HG03045 (cell line): ENCODE measurements around the gene PABPN1L.
"Not testable (repeated sequence)": the region's sequence is repeated elsewhere in the genome, so short reads cannot be mapped to it uniquely, and the experiment has no call there.

Experiments used
- ATAC-seq: cut with Tn5 transposase; IDR thresholded peaks from one replicate; pipeline ENCODE4 v1.9.1; 2021; ENCODE audit warnings: mild to moderate bottlenecking, moderate library complexity; ENCODE audit not compliant: unreplicated experiment

Gene PABPN1L

DNA sequence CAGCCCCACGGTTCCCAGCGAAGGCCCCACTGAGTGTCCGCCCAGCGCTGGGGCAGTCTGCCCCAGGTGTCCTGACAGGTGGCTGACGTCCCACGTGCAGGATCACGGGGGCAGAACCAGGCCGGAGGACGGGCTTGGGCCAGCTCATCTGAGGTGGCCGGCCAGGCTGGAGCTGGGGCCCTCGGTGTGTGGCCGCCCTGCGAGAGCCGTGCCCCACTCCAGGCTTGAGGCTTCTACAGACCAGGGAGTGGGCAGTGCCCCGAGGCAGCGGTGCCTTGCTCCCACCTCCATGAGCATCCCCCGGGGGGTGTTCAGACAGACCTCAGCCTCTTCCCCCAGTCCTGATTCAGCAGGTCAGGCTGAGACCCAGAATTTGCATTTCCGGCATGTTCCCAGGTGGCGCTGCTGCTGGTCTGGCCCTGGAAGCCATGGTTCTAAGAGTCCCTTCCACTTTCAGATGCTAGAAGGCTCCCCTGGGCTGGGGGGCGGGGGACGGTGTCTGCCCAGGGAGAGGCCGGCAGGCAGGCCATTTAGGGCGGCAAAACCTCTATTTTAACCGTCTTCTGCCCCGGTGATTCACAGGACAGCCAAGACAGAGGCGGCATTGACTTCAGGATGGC lies 35.4 kb upstream of the PABPN1L start:
- ATAC-seq = no peak

DNA sequence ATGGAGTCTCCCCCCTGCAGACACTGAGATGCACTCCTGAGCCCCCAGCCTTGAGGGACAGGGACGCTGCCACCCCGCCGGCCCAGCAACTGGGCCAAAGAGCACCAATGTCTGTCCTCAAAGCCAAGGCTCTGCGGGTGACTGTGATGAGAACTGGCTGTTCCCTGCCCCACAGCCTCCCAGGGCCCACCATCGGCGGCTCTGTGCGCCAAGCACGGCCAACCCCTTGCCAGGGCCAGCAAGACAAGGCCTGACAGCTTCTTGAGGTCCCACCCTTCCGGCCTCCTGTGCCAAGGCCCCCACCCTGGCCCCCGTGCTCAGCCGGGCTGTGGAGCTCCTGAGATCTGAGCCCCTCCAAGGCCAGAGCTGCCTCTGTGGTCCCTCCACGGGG lies 34.2 kb upstream of the PABPN1L start:
- no peak for ATAC-seq

DNA sequence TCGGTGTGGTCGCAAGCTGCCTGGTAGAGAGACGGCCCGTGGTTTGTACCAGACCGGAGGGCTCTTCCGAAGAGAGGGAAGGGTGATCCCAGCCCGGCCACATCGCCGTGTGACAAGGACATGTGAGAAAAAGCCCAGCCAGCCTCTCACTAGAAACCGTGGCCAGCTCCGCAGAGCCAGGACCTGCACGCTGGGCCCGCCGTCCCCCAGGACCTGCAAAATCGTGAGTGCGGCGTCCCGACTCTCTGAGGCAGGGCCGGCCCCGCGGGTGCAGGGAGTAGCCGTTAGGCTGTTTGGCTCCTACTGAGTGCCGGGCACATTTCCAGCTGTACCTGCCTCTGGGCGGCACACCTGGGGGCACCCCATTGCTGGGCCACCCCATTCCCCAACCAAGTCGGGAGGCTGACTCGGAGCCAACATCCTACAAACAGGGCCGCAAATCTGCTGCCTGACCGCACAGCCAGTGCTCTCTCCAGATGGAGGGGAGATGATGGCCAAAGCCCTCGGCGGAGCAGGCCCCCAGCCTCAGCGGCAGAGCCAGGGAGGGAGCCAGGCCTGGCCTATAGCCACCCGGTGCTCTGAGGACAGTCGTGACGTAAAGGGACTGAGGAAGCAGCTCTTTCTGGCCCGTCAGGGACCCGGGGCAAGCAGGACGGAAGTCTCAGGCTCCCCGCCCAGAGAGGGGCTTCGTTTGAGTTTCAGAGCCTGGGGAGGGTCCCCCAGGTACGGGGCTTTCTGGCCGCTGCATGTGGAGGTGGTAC lies 33.6 kb upstream of the PABPN1L start:
- no peak for ATAC-seq

DNA sequence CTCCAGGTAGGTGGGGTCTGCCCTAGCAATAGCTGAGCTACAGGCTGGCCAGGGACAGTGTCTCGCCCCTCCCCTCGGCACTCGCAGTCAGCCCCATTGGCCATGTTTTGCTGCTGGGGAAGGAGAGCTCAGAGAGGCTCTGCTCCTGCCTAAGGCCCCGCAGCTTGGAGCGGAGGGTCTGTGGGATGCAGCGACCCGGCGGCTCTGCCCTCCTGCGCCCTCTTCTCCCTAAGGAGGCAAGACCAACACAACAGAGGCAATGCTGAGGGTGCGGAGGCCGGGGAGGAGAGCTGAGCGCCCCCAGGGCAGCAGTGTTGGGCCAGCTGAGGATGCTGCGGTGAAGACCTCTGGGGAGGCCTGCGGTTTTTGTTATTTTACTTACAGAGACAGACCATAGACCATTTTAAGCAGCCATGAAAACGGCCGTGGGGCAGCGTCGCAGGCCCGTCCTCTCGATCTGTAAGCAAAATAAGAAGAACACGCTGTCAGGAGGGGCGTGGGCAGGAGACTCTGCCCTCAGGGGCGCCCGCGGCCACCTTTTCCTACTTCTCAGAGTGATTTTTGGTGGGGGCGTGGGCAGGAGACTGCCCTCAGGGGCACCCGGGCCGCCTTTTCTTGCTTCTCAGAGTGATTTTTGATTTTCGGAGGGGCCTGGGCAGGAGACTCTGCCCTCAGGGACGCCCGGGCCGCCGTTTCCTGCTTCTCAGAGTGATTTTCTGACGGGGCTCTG lies 31.4 kb upstream of the PABPN1L start:
- ATAC-seq = no peak

DNA sequence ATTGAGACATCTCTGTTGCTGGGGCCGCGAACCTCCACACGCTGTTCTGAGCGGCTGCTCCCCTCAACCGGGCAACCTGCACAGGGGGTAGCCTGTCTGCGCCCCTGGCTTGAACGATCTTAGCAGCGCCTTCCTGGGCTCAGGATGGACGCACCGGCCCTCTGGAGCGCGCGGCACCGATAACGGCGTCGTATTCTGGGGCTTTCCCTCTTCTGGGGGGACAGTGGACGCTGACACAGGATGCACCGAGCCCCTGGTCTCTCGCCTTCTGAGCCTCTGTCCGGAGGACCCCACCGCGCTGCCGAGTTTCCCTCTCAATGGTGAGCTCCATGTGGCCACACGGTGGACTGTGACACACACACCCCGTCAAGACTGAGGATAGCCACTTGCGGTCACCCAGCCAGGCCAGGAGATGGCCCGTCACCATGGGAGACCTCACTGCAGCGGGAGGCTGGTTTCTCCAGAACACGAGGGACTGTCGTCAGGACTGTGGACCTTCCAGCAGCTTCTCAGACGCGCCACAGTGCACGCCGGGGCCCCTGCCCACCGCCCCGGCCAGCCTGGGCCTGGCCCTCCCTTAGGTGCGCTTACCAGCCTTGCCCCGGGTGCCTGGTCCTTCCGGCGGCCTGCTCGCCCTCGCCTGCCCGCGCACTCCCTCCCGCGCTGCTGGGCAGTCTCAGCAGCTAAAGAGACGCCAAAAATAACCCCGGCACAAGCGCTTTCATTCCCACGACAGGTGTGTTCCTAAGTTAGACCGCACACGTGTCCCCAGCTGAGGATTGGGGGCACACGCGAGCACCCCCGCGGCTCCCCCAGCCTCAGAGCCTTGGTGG lies 30.0 kb upstream of the PABPN1L start:
- ATAC-seq = no peak

DNA sequence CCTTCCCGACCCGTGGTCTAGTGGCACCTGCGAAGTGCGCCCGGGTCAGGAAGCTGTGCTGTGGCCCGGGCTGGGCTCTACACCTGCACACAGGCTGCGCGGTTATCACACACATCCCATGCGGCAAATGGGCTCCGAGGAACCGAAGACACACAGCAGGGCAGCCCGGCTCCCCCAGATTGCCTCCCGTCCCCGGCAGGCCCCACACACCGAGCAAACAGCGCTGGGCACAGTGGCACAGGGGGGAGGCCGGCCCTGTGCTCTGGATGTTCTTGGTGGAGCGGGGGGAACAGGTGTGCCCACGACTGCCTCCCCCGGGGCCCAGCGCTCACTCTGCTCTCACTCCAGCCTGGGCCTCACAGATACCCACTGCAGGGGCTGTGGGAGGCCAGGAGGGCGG lies 28.9 kb upstream of the PABPN1L start:
- no peak for ATAC-seq

DNA sequence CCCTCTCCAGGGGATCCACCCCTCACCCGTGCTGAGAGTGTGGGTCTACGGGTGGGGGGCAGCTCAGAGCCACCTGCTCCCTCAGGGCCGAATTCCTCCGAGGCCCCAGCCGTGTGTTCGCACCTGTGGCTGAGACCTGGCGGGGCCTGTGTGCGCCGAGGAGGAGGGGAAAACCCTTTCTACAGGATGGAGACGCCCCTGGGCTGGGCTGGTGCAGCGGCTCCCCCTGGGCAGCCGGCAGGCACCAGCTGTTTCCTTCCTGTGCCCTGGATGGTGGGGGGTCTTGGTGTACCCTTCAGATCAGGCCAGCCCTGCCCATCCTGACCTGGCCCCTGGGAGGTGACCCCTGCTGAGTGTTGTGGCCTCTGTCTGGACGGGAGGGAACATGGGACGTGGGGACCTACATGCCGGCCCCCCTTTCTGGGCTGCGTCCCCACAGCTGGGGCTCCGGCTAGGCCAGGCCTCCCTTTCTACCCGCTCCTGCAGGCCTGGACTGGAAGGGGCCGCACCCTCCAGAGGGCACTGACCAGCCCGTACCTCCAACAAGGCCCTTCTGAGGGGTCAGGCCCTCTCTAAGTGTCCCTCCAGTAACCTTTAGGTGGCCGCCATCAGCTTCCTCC lies 28.3 kb upstream of the PABPN1L start:
- no peak for ATAC-seq

DNA sequence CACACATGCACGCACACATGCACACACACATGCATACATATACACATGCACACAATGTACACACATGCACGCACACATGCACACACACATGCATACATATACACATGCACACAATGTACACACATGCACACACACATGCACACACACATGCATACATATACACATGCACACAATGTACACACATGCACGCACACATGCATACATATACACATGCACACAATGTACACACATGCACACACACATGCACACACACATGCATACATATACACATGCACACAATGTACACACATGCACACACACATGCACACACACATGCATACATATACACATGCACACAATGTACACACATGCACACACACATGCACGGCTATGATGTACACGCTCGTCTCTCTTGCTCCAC lies 27.8 kb upstream of the PABPN1L start:
- ATAC-seq = not testable (repeated sequence)

DNA sequence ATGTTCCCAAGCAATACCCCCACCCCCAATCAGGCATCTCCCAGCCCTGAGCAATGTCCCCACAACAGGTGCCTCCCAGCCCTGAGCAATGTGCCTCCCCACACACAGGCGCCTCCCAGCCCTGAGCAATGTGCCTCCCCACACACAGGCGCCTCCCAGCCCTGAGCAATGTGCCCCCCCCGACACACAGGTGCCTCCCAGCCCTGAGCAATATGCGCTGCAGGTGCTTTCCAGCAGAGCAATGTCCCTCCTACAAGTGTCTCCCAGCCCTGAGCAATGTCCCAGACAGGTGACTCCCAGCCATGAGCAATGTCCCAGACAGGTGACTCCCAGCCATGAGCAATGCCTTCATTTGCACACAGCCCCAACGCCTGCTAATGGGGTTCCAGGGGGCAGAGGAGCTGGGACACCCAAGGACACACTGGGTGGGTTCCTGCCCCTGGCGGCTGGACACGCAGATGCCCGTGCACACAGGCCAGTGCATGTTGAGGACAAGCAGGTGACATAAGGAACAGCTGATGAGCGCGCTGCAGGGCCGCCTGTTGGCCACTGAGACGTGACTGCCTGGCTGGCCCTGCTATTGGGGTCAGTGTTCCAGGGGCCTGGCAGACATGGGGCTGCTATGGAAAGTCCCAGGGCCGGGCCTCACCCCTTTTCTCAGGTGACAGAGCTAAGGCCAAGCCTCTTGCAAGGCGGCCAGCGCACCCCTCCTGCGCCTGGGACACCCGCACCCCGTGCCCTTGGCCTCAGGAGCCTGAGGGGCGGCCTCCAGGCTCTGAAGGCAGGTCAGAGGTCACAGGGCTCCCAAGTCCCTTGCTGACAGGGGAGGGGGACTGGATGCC lies 26.9 kb upstream of the PABPN1L start:
- ATAC-seq = no peak

DNA sequence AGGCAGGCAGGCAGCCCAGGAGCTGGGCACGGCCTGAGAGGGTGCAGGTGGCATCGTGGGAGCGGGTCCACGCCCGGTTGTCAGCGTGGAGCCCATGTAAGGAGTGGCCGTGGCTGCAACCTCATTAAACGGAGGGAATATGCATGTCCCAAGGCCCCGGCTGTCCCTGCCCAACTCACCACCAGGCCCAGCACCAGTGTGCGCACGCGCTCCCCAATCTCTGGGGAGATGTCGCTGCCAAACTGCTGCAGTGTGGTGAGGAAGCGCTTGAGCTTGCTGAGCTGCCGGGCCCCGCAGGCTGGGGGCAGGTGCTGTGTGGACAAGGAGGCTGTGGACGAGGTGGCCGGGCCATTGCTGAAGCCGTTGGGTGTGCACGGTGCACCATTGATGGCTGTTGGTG lies 25.6 kb upstream of the PABPN1L start:
- ATAC-seq = no peak

DNA sequence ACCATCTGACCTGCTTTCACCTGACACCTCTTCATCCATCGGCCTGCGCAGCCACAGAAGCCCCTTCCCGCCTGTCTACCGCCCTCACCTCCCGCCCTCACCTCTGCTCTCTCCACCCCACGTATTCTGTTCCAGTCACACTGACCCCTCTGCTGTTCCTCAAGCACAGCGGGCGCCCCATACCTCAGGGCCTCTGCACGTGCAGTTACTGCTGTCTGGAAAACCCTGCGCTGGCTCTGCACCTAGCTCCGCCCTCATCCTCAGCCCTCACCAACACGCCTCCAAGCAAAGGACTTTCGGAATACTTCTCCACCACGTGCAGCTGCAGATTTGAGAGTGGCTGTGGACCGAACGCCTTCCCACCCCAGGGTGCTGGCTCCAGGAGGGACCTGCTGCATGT lies 24.6 kb upstream of the PABPN1L start:
- ATAC-seq = no peak

DNA sequence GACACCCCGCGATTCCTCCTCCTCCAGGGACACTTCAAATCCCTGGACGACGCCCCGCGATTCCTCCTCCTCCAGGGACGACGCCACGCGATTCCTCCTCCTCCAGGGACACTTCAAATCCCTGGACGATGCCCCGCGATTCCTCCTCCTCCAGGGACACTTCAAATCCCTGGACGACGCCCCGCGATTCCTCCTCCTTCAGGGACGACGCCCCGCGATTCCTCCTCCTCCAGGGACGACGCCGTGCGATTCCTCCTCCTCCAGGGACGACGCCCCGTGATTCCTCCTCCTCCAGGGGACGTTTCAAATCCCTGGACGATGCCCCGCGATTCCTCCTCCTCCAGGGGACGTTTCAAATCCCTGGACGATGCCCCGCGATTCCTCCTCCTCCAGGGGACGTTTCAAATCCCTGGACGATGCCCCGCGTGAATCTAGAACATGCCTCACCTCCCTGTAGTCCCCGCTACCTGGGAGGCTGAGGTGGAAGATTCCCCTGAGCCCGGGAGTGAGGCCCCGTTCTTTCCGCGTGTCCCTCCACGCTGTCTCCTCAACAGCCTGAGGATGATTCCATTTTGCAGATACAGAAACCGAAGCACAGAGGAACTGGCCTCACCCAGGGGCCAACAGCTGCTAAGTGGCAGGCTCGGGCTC lies 23.4 kb upstream of the PABPN1L start:
- not testable (repeated sequence) for ATAC-seq

DNA sequence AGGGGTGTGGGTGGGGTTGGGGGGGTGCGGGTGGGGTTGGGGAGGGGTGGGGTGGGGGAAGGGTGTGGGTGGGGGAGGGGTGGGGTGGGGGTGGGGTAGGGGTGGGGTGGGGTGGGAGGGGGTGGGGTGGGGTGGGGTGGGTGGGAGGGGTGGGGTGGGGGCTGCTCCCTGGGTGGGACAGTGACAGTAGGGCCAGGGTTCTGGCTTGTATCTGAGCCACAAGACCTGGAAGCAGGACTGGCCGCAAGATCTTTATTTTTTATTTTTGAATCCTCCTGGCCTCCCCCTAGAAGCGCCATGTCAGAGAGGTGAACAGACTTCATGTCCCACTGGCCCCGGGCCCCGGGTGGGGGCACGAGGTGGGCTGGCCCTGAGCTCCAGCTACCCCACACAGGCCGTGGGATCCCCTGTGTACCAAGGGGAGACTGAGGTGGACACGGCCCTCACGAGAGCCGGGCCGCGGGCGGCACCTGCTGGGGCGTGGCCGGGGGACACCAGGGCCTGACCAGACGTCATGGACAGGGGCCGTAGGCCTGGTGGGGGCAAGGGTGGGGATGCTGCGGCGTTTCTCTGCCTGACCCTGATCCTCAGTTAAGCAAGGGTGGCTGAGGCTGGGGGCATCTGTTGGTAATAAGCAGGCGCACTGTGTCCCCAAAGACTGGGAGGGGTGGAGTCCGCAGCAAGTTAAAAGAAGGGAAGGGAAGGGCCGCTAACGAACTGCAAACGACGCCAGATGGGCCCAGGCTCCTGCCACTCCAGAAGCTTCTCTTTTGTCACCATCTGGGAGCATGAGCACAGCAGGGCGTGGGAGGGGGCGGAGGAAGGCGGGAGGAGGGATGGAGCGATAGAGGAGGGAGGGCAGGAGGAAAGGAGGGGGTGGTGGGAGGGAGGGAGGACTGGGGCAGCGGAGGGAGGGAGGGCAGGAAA lies 22.3 kb upstream of the PABPN1L start:
- no peak for ATAC-seq

DNA sequence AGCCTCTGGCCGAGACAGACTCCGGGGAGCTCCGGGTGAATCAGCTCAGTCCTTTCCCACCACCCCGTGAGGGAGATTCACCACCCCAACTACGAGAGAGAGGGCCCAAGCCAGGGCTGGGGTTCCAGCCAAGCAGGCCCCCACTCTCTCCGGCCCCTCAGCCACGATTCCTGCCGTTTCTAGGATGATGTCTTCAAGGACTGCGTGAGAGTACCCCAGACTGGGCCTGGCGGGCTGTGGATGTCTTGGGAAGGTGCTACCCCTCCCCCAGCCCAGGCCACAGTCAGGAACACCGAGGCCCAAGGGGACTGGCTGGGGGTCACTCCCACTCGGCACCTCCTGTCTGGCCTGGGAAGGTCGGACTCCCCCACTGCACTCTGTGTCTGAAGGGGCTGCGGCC lies 21.6 kb upstream of the PABPN1L start:
- no peak for ATAC-seq

DNA sequence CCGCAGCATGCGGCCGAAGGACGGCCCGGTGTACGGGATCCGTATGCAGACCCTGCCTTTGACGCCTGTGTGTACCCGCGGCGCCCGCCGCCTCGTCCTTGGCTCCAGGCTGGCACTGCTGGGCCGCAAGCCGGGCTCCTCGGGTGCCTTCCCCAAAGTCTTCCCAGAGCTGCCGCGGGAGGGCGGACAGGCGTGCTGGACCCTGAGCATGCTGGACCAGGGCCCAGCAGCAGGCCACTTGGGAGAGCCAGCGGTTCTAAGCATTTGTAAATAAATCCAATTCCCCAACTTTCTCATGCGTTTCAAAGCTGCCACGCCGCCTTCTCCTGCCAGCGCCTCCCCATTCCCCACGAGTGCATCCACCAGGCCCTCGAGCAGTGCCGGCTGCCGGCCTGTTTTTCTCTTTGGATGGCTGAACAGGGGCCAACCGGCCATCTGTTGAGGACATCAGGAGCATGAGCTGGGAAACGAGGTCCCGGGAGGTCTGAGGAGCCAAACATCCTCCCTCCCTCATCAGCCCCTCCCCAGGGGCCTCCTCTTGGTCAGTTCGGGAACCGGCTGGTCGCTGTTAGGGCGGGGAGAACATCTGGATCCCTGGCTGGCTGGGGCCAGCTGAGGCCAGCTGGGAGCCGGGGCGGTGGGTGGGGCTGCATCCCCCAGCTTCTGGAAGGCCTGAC lies 20.5 kb upstream of the PABPN1L start:
- ATAC-seq = no peak

DNA sequence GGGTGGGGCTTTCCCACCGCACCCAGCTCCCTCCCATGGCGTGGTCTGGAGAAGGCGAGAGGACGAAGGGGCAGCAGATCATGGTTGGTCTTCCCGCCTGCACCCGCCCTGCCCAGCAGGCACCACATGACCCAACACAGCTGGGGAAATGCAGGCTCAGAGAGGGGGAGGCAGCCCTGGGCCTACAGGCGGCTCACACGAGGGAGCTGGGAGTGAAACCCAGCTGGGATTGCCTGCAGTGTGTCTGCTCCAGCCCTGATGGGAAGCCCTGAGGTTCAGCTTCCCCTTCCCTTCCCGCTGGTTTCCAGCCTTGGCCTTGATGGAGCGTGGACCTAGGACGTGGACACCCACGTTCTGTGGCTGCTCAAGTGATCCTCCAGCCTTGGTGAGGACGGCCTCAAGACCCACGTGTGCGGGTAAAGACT lies 20.0 kb upstream of the PABPN1L start:
- no peak for ATAC-seq

DNA sequence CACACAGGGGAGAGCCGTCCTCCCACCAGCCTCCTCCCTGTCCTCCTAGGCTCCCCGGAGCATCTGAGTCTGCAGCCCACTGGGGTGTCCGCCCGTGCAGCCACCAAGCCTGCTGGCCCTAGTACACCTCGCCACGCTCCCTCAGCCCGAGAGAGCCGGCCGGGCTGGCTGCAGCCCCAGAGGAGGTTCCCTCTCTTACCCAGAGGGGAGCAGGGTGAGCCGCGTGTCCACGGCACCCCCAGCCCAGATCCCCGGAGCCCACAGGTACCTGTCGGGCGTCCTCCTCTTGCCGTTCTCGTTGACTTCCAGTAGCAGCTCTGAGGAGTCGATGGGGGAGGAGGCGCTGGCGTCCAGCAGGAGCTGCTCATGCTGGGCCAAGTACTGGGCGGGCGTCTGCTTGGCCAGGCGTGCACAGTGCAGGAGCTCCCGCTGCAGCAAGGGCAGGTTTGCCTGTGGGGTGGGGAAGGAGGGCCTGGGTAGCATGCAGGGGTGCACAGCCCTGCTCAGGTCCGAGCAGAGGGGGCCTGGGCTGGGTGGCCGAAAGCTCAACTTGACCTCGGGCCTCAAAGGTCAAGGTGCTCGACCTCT lies 19.3 kb upstream of the PABPN1L start:
- no peak for ATAC-seq
